Subcutaneous adipose tissue (tissue), 4 donors: ENCODE data around the gene ZNF773. TPM values are rescaled to one million over a fixed set of nuclear protein-coding genes. Genes with fewer than 3 reads are reported as not detected.
"Not testable (repeated sequence)": the region's sequence is repeated elsewhere in the genome, so short reads cannot be mapped to it uniquely, and the experiment has no call there.

Experiments used
- total RNA-seq, 4 donors: library from RNA; depleted of rRNA; stranded (reverse); fragments of >200 nt; gene quantifications; one replicate each; pipeline ENCODE4 v1.1.0, GENCODE V29; 2016
- TF ChIP-seq, protein P1 (sequence below): fragments of 450-650 bp; IDR thresholded peaks from one replicate; pipeline ENCODE4 v1.5.1; 2016; ENCODE audit warnings: low read depth, mild to moderate bottlenecking, control low read depth, antibody characterized with exemption, moderate library complexity

The ZNF773 gene
- total RNA-seq = 10 to 100 TPM in 3 of 4 donors, 1 to 10 TPM in 1; 6.5 to 16.5 (median 14.3) TPM

DNA sequence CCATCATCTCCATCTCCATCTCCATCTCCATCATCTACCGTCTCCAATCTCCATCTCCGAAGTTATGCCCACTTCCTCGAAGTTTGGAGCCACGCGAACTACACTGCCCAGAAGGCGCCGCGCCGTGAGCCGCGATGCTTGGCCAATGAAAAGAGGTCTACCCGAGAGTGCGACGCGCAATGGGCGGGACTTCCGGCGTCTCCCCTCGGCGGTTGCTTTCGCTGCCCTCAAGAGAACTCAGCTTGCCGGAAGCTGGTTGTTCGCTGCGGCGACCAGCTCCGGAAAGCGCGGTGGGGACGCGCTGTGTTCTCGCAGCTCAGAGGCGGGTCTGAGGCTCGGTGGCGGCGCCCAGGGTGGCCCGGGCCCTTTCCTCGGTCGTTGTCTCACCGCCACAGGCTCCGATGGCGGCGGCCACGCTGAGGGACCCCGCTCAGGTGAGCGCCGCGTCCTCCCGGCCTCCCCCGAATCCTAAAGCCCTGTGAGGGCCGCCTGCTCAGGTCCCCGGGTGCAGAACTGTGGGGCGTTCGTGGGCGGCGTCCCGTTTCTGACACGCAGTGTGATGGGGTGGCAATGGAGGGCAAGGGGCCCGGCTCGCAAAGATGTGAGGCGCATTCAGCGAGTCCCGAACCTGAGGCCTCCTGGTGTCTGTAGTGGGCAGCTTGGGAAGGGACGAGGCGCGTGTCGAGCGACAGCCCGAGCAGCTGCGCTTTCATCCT, at the start of gene ZNF773:
ZNF773 (plus strand) TSS at position 259 of the 716 bp plus-strand sequence; CDS start at position 402, 143 bp downstream.
- TF ChIP-seq, protein P1, sequence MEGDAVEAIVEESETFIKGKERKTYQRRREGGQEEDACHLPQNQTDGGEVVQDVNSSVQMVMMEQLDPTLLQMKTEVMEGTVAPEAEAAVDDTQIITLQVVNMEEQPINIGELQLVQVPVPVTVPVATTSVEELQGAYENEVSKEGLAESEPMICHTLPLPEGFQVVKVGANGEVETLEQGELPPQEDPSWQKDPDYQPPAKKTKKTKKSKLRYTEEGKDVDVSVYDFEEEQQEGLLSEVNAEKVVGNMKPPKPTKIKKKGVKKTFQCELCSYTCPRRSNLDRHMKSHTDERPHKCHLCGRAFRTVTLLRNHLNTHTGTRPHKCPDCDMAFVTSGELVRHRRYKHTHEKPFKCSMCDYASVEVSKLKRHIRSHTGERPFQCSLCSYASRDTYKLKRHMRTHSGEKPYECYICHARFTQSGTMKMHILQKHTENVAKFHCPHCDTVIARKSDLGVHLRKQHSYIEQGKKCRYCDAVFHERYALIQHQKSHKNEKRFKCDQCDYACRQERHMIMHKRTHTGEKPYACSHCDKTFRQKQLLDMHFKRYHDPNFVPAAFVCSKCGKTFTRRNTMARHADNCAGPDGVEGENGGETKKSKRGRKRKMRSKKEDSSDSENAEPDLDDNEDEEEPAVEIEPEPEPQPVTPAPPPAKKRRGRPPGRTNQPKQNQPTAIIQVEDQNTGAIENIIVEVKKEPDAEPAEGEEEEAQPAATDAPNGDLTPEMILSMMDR = not testable (repeated sequence)

GRCh38 chr19:57452307-57452706, 47.4 kb upstream of the ZNF773 start:
- TF ChIP-seq, protein P1 = no peak

DNA sequence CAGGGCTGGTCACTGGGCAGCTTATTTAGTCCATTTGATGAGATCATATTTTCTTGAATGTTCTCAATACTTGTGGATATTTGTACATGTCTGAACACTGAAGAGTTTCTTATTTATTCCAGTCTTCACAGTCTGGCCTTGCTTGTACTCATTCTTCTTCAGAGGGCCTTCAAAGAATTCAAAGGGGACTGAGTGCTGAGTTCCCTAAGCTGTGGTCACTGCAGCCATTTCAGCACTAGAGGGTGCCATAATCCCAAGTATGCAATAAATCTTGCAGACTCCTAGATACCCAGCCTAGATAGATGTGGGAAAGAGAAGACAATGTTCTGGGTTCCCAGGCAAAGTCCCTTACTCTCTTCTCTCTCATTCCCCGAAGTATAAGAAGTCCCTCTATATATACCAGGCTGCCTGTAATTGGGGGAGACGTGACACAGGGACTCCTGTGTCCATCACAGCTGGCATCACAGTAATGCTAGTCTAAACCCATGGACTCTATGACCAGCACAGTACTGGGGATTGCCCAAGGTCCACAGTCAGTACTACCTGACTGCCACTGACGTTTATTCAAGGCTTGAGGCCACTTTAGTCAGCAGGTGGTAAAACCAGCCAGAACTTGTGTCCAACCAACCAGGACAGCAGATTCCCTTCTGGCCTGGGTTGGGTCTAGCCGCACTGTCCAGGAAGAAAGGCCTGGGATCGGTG, 33.9 kb upstream of the ZNF773 start:
- TF ChIP-seq, protein P1 = no peak

- TF ChIP-seq, protein P1 = no peak
These were observed 33.2 kb upstream of the ZNF773 start for GRCh38 chr19:57466489-57466888.

- TF ChIP-seq, protein P1 = no peak
These were observed 26.1 kb upstream of the ZNF773 start for GRCh38 chr19:57473646-57474045.

GRCh38 chr19:57477191-57478008, 22.3 kb upstream of the ZNF773 start, which contains the start of gene ZNF772:
Gene ZNF772, minus strand, starts transcription at chr19:57477566. Its CDS starts 257 bp downstream, at chr19:57477309.
- TF ChIP-seq, protein P1 = no peak
